HG03558 (cell line): ENCODE data around the gene CASTOR1.

Source experiments
- ATAC-seq: cut with Tn5 transposase; IDR thresholded peaks from one replicate; pipeline ENCODE4 v1.9.1; 2021; ENCODE audit warnings: moderate number of reproducible peaks; ENCODE audit not compliant: unreplicated experiment; ENCODE audit errors: extremely low read depth

The CASTOR1 gene

GRCh38 chr22:30286331-30286730 lies 3.0 kb downstream of the CASTOR1 start:
- ATAC-seq: no peak

- no peak for ATAC-seq
Measured at GRCh38 chr22:30285846-30286200, 3.5 kb downstream of the CASTOR1 start.

- no peak for ATAC-seq
Measured at GRCh38 chr22:30285176-30285845, 4.0 kb downstream of the CASTOR1 start.

- ATAC-seq: no peak
Measured at GRCh38 chr22:30284666-30285065, 4.6 kb downstream of the CASTOR1 start.

GRCh38 chr22:30284172-30284571 lies 5.1 kb downstream of the CASTOR1 start:
- ATAC-seq: no peak

- ATAC-seq: no peak
Measured at GRCh38 chr22:30283342-30283741, 6.0 kb downstream of the CASTOR1 start.

GRCh38 chr22:30282616-30283046 lies 6.7 kb downstream of the CASTOR1 start:
- no peak for ATAC-seq

GRCh38 chr22:30280505-30280904 lies 8.8 kb downstream of the CASTOR1 start:
- no peak for ATAC-seq

- ATAC-seq: no peak
Measured at GRCh38 chr22:30279932-30280331, 9.4 kb downstream of the CASTOR1 start.

- ATAC-seq: no peak
Measured at GRCh38 chr22:30279046-30279788, 10.1 kb downstream of the CASTOR1 start.

GRCh38 chr22:30277547-30278344 lies 11.6 kb downstream of the CASTOR1 start:
- ATAC-seq: no peak

GRCh38 chr22:30276039-30276438 lies 13.3 kb downstream of the CASTOR1 start:
- no peak for ATAC-seq

- ATAC-seq: no peak
Measured at GRCh38 chr22:30275625-30276024, 13.7 kb downstream of the CASTOR1 start.

- ATAC-seq: no peak
Measured at GRCh38 chr22:30274437-30274812, 14.9 kb downstream of the CASTOR1 start.

GRCh38 chr22:30273711-30274436 lies 15.4 kb downstream of the CASTOR1 start:
- ATAC-seq: no peak

GRCh38 chr22:30272781-30273601 lies 16.3 kb downstream of the CASTOR1 start:
- ATAC-seq: no peak

GRCh38 chr22:30270832-30271231 lies 18.5 kb downstream of the CASTOR1 start:
- ATAC-seq: no peak

GRCh38 chr22:30268331-30268730 lies 21.0 kb downstream of the CASTOR1 start:
- ATAC-seq: no peak

GRCh38 chr22:30267382-30268302 lies 21.7 kb downstream of the CASTOR1 start:
- ATAC-seq: no peak
